Activated naive CD4-positive, alpha-beta T cell treated with anti-CD3 and anti-CD28 coated beads, Interleukin-2, amount 50 U/mL, for 16 hours (primary cell): ENCODE results near the gene NBAS.
"Not testable (repeated sequence)": the region's sequence is repeated elsewhere in the genome, so short reads cannot be mapped to it uniquely, and the experiment has no call there.

ENCODE experiments used
- DNase-seq: peaks from one replicate; pipeline ENCODE4 v3.0.0-alpha.2; 2020

The NBAS gene

DNA sequence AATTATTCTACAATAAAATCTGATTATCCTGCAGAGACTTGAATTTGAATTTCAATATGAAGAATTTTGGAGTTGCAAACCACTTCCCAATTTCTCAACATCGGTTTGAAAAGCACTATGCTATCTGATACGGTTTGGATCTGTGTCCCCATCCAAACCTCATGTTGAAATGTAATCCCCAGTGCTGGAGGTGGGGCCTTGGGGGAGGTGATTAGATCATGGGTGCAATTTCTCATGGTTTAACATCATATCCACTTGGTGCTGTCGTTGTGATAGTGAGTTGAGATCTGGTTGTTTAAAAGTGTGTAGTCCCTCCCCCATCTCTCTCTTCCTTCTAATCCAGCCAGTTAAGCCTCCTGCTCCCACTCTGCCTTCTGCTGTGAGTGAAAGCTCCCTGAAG is 205.7 kb downstream of the NBAS start:
- DNase-seq, result no peak

DNA sequence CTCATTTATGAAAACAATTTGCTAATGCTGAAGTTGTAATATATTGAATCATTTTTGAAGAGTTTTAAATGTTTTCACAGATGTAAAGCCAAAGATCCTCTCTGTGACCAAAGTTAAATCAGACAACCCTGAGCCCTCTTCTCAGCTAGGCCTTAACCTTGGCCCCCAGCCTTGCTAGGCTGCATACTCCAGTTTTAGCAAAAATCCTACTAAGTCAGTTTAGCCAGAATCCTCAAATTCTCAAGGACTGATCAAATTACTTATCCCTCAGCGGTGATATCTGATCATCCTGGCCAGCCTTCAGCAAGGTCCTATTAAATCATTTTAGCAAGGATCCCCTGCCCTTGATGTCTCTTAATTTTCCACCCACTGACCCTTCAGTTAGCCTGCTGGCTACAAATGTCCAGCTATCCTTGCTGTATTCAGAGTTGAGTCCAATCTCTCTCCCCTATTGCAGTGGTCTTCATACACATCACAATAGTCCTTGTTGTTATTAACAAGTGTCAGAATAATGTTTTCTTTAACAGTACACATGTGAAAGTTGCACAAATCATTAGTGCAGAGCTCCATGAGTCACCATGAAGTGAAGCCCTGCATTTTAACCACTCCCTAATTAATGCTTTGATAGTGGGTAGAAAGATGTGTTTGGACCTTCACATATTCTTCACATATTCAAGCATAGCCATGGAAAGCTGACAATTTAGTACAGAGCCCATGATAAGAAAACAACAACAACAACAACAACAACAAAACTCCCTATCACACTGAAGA is 206.4 kb downstream of the NBAS start:
- no peak for DNase-seq

DNA sequence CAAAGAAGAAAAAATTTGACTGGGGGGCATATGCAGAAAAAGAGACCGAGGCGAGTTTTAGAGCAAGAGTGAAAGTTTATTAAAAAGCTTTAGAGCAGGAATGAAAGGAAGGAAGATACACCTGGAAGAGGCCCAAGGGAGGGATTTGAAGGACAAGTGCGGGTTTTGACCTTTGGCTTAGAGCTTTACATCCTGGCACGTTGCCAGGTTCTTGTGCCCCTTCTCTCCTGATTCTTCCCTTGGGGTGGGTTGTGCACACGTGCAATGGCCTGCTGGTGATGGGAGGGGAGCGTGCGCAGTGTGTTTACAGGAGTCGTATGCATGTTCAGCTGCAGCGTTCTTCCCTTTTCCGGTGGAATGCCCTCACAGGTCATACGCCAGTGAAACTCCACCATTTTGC is 208.8 kb downstream of the NBAS start:
- no peak for DNase-seq

DNA sequence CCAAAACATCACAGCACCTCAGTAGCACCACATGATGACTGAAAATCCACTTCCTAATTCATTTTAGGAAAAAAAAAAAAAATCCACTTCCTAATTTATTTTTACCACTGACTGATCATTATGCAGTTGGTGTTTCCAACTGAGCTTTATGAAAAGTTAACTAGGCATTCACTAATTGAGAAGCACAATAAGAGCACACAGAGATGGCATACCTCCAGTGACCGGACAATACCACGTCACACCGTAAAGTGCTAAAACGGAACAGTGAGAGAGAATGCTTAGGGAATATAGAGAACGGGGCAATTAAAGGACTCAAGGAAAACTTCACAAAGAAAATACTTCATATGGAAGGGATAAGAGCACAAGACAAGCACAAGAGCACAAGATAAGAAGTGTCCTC is 212.5 kb downstream of the NBAS start:
- no peak for DNase-seq

DNA sequence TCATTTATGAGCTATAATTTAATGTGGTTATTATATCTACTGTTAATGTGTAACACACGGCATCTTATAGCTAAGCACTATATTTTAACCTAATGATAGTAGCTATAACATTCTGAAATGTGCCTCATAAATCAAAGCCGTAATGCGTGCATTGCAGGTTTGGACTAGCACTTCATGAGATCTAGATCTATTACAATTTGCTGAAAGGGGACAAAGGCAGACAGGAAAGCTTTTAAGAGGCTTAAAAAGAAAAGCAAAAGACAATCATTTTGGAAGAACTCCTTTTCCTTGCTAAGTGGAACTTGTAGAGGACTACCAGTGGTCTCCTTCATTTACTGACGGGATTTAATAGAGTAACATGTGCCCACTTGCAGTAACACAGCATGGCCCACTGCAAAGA is 213.1 kb downstream of the NBAS start:
- no peak for DNase-seq

DNA sequence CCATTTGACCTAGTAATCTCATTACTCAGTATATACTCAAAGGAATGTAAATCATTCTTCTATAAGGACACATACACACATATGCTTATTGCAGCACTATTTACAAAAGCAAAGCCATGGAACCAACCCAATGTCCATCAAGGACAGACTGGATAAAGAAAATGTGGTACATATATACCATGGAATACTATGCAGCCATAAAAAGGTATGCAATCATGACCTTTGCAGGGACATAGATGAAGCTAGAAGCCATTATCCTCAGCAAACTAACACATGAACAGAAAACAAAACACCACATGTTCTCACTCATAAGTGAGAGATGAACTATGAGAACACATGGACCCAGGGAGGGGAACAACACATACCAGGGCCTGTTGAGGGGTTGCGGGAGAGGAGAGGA is 214.5 kb downstream of the NBAS start:
- no peak for DNase-seq

DNA sequence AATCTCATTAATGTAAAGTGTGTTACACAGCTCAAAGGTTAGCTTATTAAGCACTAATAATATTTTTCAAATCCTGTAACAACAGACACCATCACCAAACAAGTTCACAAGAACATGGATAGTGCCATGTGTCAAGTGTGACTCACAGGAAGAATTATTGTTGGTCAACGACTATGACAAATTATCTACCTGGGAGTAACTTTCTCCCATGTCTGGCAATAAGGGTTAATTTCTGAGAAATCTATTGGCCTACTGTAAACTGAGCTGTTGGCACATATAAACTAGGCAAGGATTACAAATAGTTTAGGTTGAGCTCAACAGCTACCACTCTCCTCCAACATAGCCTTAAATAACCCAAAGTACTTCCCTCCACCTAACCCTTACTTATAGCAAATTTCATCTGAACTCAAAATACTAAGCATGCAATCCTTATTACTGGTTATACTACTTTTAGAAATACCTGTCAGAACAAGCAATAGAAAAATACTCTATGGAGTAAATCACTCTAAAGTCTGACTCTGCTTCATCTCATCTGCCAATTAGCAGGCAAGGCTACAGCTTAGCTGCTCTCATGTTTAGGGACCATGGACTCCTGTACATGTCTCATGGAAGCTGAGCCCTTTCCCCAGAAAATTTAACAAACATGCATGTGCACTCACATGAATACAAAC is 223.0 kb downstream of the NBAS start:
- no peak for DNase-seq

DNA sequence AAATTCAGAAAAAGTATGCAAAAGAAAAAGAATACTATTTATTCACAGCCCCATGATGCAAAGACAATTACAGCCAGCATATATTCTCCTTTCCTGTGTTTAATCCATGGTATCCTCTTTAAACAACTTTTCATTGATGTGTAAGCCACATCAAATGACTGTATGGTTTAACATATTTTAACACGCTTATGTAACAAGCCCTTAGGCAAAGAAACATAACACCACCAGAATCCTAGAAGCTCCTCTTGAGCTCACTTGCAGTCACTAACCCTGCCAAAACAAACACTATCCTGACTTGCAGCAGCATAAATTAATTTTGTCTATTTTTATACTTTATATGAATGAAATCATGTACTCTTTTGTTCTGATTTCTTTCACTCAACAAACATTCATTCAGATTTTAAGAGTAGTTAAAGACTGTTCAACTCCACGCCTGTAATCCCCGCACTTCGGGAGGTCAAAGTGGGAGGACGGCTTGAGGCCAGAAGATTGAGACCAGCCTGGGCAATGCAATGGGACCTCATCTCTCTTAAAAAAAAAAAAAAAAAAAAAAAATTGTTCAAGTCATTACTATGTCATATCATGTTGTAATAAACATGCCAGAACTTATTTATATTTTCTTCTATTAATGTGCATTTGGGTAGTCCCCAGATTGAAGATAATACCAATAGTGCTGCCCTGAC is 226.3 kb downstream of the NBAS start:
- no peak for DNase-seq

DNA sequence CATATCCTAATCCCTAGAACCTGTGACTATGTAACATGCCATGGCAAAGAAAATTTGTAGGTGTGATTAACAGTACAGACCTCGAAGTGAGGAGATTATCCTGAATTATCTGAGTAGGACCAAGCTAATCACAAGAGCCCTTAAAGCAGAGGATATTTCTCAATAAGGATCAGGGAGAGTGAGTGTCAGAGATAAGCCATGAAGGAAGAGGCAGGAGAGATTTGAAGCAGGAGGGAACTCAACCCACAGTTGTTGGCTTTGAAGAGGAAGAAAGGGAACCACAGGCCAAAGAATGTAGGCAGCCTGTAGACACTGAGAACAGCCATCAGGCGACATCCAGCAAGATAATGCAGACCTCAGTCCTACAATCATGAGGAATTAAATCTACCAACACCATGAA is 229.3 kb downstream of the NBAS start:
- no peak for DNase-seq

DNA sequence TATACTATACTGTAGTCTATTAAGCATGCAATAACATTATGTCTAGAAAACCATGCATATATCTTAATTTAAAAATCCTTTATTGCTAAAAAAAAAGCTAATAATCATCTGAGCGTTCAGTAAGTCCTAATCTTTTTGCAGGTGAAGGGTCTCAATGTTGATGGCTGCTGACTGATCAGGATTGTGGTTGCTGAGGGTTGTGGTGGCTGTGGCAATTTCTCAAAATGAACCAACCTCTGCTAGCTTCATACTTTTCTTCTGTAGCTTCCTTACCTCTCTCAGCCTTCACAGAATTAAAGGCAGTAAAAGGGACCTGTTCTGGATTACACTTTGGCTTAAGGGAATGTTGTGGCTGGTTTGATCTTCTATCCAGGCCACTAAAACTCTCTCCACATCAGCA is 235.8 kb downstream of the NBAS start:
- DNase-seq, result no peak

DNA sequence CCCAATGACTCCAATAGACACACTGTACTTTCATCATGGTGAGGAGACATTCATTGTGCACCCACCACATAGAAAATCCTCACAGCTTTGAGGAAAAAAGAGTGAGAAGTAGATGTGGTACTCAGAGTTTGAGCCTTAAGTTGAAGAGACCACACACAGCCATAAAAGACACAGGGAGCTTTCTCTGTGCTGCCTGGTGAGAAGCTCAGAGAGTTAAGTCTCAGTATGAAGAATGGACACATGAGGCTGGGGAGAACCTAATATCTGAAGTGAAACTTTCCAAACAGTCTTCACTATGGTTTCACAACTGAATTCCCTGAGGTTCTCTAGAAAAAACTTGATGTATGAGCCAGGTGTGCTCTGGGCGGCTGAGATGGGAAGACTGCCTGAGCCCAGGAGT is 237.9 kb downstream of the NBAS start:
- DNase-seq, result no peak

DNA sequence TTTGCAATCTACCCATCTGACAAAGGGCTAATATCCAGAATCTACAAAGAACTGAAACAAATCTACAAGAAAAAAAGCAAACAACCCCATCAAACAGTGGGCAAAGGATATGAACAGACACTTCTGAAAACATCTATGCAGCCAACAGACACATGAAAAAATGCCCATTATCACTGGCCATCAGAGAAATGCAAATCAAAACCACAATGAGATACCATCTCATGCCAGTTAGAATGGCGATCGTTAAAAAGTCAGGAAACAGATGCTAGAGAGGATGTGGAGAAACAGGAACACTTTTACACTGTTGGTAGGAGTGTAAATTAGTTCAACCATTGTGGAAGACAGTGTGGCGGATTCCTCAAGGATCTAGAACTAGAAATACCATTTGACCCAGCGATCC is 239.7 kb downstream of the NBAS start:
- DNase-seq, result not testable (repeated sequence)

DNA sequence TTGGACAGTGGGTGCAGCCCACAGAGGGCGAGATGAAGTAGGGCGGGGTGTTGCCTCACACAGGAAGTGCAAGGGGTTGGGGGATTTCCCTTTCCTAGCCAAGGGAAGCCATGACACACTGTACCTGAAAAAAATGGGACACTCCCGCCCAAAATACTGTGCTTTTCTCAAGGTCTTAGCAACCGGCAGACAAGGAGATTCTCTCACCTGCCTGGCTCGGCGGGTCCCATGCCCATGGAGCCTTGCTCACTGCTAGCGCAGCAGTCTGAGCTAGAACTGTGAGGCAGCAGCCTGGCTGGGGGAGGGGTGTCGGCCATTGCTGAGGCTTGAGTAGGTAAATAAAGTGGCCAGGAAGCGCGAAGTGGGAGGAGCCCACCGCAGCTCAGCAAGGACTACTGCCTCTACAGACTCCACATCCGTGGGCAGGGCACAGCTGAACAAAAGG is 244.7 kb downstream of the NBAS start:
- no peak for DNase-seq

DNA sequence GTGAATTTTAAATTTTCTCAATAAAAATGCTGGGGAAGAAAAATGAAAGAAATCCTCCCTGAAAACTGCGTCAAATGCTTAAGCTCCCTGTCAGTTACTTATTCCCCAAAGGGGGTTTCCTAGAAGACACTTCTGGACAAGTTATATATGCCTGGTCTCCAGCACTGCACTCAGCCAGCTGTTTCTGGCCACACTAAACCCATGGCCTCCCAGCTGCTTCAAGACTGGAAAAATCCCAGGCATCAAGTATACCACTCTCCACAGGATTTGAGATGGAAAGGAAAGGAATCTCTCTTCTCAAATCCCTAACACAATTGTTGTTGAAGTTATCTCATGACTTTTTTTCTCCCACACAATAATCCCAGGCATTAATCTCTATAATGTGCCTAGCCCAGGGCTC is 245.7 kb downstream of the NBAS start:
- no peak for DNase-seq

DNA sequence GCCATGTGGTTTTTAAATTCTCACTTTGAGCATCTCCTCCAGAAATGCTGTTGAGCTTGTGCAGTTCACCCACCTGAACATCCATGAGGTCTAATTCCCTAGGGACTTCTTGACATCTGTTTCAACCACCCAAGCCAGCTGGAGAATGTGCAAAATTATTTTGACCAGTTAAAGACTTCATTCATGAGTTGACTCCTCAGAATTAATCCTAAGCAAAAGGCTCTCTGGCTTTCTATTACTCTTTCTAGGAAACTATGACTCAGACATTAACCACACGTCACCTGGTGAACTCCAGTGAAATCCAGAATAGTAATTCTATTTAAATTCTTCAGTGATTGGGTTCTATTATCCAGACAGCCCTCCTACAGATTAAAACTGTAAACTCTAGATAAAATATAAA is 247.5 kb downstream of the NBAS start:
- no peak for DNase-seq

DNA sequence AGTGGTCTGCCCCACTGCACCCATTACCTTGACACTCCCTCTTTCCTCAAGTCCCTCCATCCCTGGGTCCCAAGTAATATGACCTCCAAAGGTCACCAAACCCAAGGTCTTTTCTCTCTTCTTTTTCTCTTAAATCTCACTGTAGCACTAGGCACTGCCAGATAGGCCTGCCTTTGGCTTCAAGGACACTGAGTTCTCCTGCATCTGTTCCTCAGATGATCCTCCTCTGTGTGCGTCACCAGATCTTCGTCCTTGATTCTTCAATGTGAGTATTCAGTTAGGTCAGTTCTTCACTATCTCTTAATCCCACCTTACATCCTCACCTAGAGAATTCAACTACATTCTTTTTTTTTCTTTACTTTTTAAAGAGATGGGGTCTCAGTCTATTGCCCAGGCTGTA is 249.2 kb downstream of the NBAS start:
- no peak for DNase-seq

DNA sequence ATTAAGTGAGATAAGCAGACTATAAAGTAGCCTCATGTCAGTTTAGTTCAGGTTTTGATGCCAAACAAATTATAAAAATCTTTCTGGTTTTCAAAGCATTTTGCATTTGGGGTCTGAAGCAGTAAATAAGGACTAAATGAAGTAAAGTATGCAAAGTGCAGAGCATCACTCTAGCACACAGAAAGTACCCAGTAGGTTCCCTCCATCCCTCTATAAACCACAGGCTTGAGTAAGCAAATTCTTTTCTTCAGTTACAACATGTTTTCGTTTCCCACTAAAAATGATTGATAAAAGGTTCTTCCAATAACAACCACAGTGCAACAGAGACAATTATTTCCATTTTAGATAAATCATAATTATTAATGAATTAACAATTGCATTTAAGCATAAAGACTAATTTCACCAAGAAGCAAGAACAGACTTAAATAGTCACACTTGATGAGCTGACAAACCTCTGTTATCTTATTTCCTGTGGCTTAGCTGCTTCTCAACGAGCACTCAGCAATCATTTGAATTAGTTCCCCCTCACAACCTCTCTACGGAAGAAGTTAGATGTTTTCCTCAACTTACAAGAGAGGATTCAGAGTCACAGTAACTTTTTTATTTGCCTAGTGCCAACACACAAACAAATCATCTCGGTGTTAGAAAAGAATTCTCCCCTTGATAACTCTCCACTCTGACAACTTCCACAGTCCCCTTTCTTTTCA is 249.8 kb downstream of the NBAS start:
- no peak for DNase-seq

DNA sequence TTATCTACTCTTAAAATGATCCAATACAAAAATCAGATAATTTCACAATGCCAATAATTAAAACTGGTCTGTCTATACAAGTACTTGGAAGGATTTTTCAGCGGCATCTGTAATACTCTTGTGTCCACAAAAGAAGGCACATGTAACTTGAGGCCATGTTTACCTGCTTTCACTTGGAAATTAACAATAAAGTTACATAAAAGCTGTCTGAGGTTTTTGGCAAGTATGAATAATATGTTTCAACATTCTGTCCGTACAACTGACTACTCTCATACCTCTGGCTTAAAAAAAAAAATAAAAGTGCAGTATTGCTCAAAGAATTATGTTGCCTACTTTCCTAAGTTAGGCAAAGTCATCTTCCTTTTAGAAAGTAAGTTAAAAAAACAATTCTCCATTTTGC is 253.6 kb downstream of the NBAS start:
- DNase-seq, result no peak

DNA sequence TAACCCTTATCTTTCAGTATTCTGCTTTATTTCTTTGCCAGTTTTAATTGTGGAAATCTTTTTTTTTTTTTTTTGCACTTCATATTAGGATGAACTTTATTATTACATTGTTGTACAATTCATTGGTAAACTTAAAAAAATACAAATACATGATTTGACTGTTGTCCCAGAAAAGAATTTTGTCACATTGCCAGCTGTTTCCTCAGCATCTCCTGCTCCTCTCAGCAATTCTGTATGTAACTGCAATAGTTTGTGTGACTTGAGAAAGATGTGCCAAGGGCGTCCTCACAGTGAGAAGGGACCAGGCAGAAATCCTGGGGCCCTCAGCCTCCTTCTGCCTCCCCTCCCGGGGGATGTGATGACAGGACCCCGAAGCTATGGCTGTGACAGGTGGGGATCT is 254.4 kb downstream of the NBAS start:
- no peak for DNase-seq

DNA sequence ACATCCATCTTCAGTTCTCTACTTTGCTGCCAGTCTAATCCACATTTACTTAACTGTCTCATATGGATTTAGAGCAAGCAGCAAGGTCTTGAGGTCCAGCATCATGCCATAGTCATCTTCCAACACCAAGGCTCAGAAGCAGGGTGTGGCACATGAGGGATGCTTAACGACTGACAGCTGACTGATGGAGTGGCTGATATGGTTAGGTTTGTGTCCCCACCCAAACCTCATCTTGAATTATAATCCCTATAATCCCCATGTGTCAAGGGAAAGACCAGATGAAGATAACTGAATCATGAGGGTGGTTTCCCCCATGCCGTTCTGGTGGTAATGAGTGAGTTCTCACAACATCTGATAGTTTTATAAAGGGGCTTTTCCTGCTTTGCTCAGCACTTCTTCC is 257.3 kb downstream of the NBAS start:
- DNase-seq, result no peak

DNA sequence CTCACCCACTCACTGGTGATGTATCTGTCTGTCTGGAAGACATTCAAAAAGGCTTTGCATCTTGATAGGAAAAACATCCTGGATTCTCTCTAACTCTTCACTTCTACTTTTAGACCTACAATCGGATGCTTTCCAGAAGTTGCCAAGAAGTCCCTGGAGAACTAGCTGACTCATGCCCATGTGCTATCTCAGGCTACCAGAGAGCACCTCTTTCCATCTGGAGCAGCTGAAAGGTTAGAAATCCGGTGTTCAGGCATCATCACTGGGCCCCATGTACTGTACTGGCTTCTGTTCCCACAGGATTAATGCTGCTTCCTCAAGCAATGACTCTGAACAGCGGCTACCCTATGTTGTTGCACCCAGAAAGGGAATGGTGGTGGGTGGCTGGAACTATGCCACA is 259.0 kb downstream of the NBAS start:
- DNase-seq, result no peak

DNA sequence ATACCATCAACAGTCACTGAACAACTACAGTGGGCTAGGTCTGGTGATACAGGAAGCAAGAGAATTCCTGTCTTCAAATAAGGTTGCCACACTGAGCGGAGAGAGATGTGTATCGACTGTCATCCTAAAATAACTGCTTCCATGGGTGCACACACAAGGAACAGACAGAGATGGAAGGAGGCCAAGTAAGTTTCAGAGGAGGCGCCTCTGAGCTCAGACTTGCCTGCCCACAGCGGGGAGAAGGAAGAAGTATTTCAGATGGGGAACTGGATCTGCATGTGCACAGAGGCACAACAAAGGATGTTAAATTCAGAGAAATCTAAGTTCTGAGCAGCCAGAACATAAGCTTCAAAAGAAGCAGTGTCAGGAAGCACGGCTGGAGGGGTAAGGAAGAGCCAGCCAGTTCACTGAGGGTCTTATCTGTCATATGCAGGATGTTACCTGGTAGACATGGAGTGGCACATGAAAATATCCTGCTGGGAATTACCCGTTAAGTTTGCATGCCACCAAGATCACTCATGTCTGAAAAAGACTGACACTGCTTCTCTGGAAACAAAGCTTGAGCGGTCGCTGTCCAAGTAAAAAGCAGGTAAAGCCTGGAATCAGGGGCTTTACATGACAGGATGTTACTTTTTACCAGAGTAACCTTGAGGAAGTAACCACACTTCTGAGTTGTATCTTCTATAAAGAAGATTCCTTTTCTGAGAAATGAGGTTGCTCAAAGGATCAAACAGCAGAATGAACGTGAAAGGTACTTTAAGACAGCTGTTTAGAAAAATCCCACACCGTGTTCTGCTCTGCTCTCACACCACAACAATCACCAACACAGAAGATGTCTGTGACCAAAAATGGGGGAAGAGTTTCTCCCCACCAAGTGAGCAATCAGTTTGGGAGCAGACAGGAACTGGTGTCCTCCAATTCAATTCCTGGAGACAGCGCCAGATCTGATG is 260.2 kb downstream of the NBAS start:
- no peak for DNase-seq
